Thoracic aorta endothelial cell (primary cell): ENCODE results near the gene RPL23. TPM values are rescaled to one million over a fixed set of nuclear protein-coding genes. Genes with fewer than 3 reads are reported as not detected.

Experiments used
- small RNA-seq: library from RNA; depleted of rRNA; stranded (forward); fragments of <200 nt; gene quantifications from one replicate; pipeline ENCODE3, GENCODE V24; 2012
- total RNA-seq: library from RNA; depleted of rRNA; stranded (reverse); fragments of >200 nt; gene quantifications from 2 replicates; pipeline ENCODE4 v1.2.3, GENCODE V29; 2012

The RPL23 gene
- total RNA-seq, result 1,157 and 1,235 TPM in 2 replicates

GRCh38 chr17:38853292-38854219 lies at the start of gene RPL23:
Gene RPL23, minus strand, starts transcription at chr17:38853721. Its CDS starts 11 bp downstream, at chr17:38853710.

GRCh38 chr17:38869526-38870258 lies 16.2 kb upstream of the RPL23 start, which contains the start of gene LASP1:
Gene LASP1, plus strand, starts transcription at chr17:38870058. Its CDS starts 132 bp downstream, at chr17:38870190.

GRCh38 chr17:38824899-38825761 lies 28.4 kb downstream of the RPL23 start, which contains the start of gene CWC25:
Gene CWC25, minus strand, starts transcription at chr17:38825321. Its CDS starts 138 bp downstream, at chr17:38825183.

GRCh38 chr17:38799501-38800236 lies 53.9 kb downstream of the RPL23 start, which contains the start of gene PIP4K2B:
Gene PIP4K2B, minus strand, starts transcription at chr17:38799556. Its CDS starts 132 bp downstream, at chr17:38799424.

Small RNA genes lying within 50 kb of the gene (small RNA-seq; reads per million reads assigned to genes)
- gene MIR4727 (not detected), gene SNORA21 (not detected), gene SNORA21B (not detected)

Other genes starting within 250 kb of the RPL23 start
- gene SRCIN1, start 247.8 kb downstream of the RPL23 start, total RNA-seq, result 0.22 and 0.27 TPM in 2 replicates
- gene EPOP, start 178.8 kb downstream of the RPL23 start, total RNA-seq, result 3.7 and 5.8 TPM in 2 replicates
- 36.8 and 45.8 TPM in 2 replicates for gene MLLT6, start 148.4 kb downstream of the RPL23 start, total RNA-seq
- 3.2 and 4.6 TPM in 2 replicates for gene CISD3, start 123.4 kb downstream of the RPL23 start, total RNA-seq
- 9.2 and 13.4 TPM in 2 replicates for gene PCGF2, start 105.4 kb downstream of the RPL23 start, total RNA-seq
- gene PSMB3, start 101.0 kb downstream of the RPL23 start, total RNA-seq, result 310 and 315 TPM in 2 replicates
- 38.8 and 42.4 TPM in 2 replicates for gene PIP4K2B, start 54.2 kb downstream of the RPL23 start, total RNA-seq
- gene CWC25, start 28.4 kb downstream of the RPL23 start, total RNA-seq, result 14.4 and 15.2 TPM in 2 replicates
- 203 and 222 TPM in 2 replicates for gene LASP1, start 16.3 kb upstream of the RPL23 start, total RNA-seq
- gene FBXO47, start 113.7 kb upstream of the RPL23 start, total RNA-seq, result not detected in 2 replicates